Measurements from ENCODE around the gene TRIM49D1.
"Not testable (repeated sequence)": the region's sequence is repeated elsewhere in the genome, so short reads cannot be mapped to it uniquely, and the experiment has no call there.

TRIM49D1 gene

GRCh38 chr11:89922195-89922660 is at the start of gene TRIM49D1:
Gene TRIM49D1 (minus strand): TSS chr11:89922245. CDS start chr11:89917710, 4,535 bp downstream.
- no peak for DNase-seq

GRCh38 chr11:89965737-89966136 is 43.7 kb upstream of the TRIM49D1 start, which contains the start of gene TRIM64:
Gene TRIM64 (plus strand): TSS chr11:89966037. CDS start chr11:89968504, 2,467 bp downstream.
- DNase-seq = not testable (repeated sequence)

- DNase-seq = not testable (repeated sequence)
Observed at GRCh38 chr11:89960833-89961232, 38.8 kb upstream of the TRIM49D1 start.

GRCh38 chr11:89923764-89924163 is 1.7 kb upstream of the TRIM49D1 start, which contains the start of gene TRIM49D2:
Gene TRIM49D2 (plus strand): TSS chr11:89924064. CDS start chr11:89926762, 2,698 bp downstream.
- DNase-seq = not testable (repeated sequence)

- not testable (repeated sequence) for DNase-seq
Observed at GRCh38 chr11:89900809-89901208, 21.2 kb downstream of the TRIM49D1 start.

- not testable (repeated sequence) for DNase-seq
Observed at GRCh38 chr11:89893245-89893644, 28.8 kb downstream of the TRIM49D1 start.

- not testable (repeated sequence) for DNase-seq
Observed at GRCh38 chr11:89877511-89877910, 44.5 kb downstream of the TRIM49D1 start.

GRCh38 chr11:89872588-89872987 is 49.5 kb downstream of the TRIM49D1 start:
- not testable (repeated sequence) for DNase-seq

GRCh38 chr11:89865223-89865622 is 56.8 kb downstream of the TRIM49D1 start:
- DNase-seq = not testable (repeated sequence)

- DNase-seq = not testable (repeated sequence)
Observed at GRCh38 chr11:89863906-89864704, 57.9 kb downstream of the TRIM49D1 start.
